SIG-M5 treated with dmso at 0.1 percent for 504 hours (cell line): ENCODE measurements around the gene EIF2S1.

Source experiments
- DNase-seq: peaks from one replicate; lab custom pipeline; 2025; ENCODE audit not compliant: unreplicated experiment; lab: John Stamatoyannopoulos, UW

The EIF2S1 gene

DNA sequence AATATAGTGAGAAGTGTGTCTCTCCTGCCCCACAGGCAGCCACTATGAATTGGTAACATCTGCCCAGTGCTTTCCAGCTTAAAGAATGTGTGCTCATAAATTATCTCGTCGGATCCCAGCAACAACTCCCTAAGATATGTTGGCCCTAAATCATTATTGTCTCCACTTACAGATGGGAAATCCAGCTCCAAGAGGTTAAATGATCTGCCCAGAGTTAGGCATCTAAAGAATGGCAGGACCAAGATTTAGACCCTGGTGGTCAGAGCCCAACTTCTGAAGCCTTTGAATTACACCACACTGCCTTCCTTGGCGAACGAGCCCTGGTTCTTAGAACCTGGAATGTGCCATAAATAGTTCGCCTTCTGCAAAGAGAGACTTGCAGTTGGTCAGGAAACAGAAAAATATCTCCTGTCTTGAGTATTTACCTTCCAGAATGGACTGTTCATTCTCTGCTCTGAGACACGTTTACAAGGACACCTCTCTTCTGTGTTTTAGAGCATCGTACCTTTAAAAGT lies 72.0 kb downstream of the EIF2S1 start:
- no peak for DNase-seq

DNA sequence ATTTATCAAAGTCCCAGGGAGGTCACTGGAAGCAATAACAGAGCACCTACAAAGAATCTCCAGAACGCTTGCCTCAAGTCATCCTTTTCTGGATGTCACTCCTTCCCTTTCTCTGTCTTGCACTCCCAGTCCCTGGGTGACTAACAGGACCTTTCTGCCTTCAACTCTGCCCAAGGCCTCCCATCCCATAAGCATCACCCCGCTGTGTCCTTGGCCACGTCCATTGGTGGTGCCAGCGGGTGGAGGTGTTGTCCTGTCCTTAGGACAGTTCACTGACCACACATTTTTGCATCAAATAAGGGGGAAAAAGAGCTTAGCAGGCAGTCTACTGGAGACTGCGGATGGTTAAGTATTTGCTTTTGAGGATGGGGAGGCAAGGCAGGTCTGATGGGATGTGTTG lies 75.5 kb downstream of the EIF2S1 start:
- no peak for DNase-seq
